NK-92 (cell line): Measurements from ENCODE around the gene BCDIN3D.

Source experiments
- DNase-seq: peaks from one replicate; lab custom pipeline; 2025; ENCODE audit not compliant: unreplicated experiment; lab: John Stamatoyannopoulos, UW

BCDIN3D gene

GRCh38 chr12:49823350-49823749, 19.6 kb downstream of the BCDIN3D start:
- no peak for DNase-seq

- no peak for DNase-seq
These were observed 21.3 kb downstream of the BCDIN3D start for GRCh38 chr12:49821373-49822287.

- DNase-seq = no peak
These were observed 23.1 kb downstream of the BCDIN3D start for GRCh38 chr12:49819786-49820185.

- no peak for DNase-seq
These were observed 24.5 kb downstream of the BCDIN3D start for GRCh38 chr12:49818241-49818895.

- no peak for DNase-seq
These were observed 29.8 kb downstream of the BCDIN3D start for GRCh38 chr12:49813131-49813530.

GRCh38 chr12:49811961-49812401, 30.9 kb downstream of the BCDIN3D start:
- no peak for DNase-seq

- DNase-seq = no peak
These were observed 31.8 kb downstream of the BCDIN3D start for GRCh38 chr12:49811136-49811535.

- DNase-seq = no peak
These were observed 33.0 kb downstream of the BCDIN3D start for GRCh38 chr12:49809906-49810389.

- DNase-seq = no peak
These were observed 33.5 kb downstream of the BCDIN3D start for GRCh38 chr12:49809381-49809905.

GRCh38 chr12:49808686-49809380, 34.1 kb downstream of the BCDIN3D start:
- DNase-seq = no peak

GRCh38 chr12:49807991-49808580, 34.8 kb downstream of the BCDIN3D start:
- no peak for DNase-seq

GRCh38 chr12:49806877-49807276, 36.0 kb downstream of the BCDIN3D start:
- DNase-seq = no peak

- no peak for DNase-seq
These were observed 36.5 kb downstream of the BCDIN3D start for GRCh38 chr12:49806321-49806813.

- no peak for DNase-seq
These were observed 37.5 kb downstream of the BCDIN3D start for GRCh38 chr12:49805409-49805808.

GRCh38 chr12:49804821-49805220, 38.1 kb downstream of the BCDIN3D start:
- no peak for DNase-seq

GRCh38 chr12:49803693-49804450, 39.0 kb downstream of the BCDIN3D start:
- no peak for DNase-seq

- DNase-seq = no peak
These were observed 41.5 kb downstream of the BCDIN3D start for GRCh38 chr12:49801141-49802063.

GRCh38 chr12:49800421-49801140, 42.3 kb downstream of the BCDIN3D start:
- DNase-seq = no peak
